HG03280 (cell line): ENCODE data around the gene CTAGE1.
"Not testable (repeated sequence)": the region's sequence is repeated elsewhere in the genome, so short reads cannot be mapped to it uniquely, and the experiment has no call there.

Experiments used
- ATAC-seq: cut with Tn5 transposase; IDR thresholded peaks from one replicate; pipeline ENCODE4 v1.9.1; 2021; ENCODE audit warnings: mild to moderate bottlenecking, moderate library complexity; ENCODE audit not compliant: unreplicated experiment

The CTAGE1 gene

GRCh38 chr18:22417496-22418188 is at the start of gene CTAGE1:
Gene CTAGE1 (minus strand): TSS chr18:22417915. CDS start chr18:22417811, 104 bp downstream.
- no peak for ATAC-seq

GRCh38 chr18:22466608-22467395 is 49.1 kb upstream of the CTAGE1 start:
- no peak for ATAC-seq

- ATAC-seq: no peak
Observed at GRCh38 chr18:22465859-22466457, 48.2 kb upstream of the CTAGE1 start.

- ATAC-seq: no peak
Observed at GRCh38 chr18:22463076-22463475, 45.4 kb upstream of the CTAGE1 start.

- no peak for ATAC-seq
Observed at GRCh38 chr18:22459491-22459890, 41.8 kb upstream of the CTAGE1 start.

GRCh38 chr18:22457524-22457923 is 39.8 kb upstream of the CTAGE1 start:
- ATAC-seq: no peak

- no peak for ATAC-seq
Observed at GRCh38 chr18:22456547-22456946, 38.8 kb upstream of the CTAGE1 start.

- no peak for ATAC-seq
Observed at GRCh38 chr18:22456116-22456480, 38.4 kb upstream of the CTAGE1 start.

GRCh38 chr18:22455425-22456115 is 37.9 kb upstream of the CTAGE1 start:
- ATAC-seq: no peak

GRCh38 chr18:22453315-22453714 is 35.6 kb upstream of the CTAGE1 start:
- no peak for ATAC-seq

- ATAC-seq: no peak
Observed at GRCh38 chr18:22452226-22452668, 34.5 kb upstream of the CTAGE1 start.

- no peak for ATAC-seq
Observed at GRCh38 chr18:22451796-22452195, 34.1 kb upstream of the CTAGE1 start.

GRCh38 chr18:22450766-22451165 is 33.1 kb upstream of the CTAGE1 start:
- not testable (repeated sequence) for ATAC-seq

GRCh38 chr18:22450318-22450717 is 32.6 kb upstream of the CTAGE1 start:
- not testable (repeated sequence) for ATAC-seq

GRCh38 chr18:22449753-22450152 is 32.0 kb upstream of the CTAGE1 start:
- ATAC-seq: not testable (repeated sequence)

GRCh38 chr18:22448238-22448637 is 30.5 kb upstream of the CTAGE1 start:
- no peak for ATAC-seq

- no peak for ATAC-seq
Observed at GRCh38 chr18:22447792-22448191, 30.1 kb upstream of the CTAGE1 start.

- ATAC-seq: no peak
Observed at GRCh38 chr18:22446911-22447310, 29.2 kb upstream of the CTAGE1 start.

- ATAC-seq: no peak
Observed at GRCh38 chr18:22446325-22446724, 28.6 kb upstream of the CTAGE1 start.

GRCh38 chr18:22441638-22442037 is 23.9 kb upstream of the CTAGE1 start:
- ATAC-seq: no peak

- no peak for ATAC-seq
Observed at GRCh38 chr18:22439447-22439846, 21.7 kb upstream of the CTAGE1 start.
